GM21390 (cell line): Measurements from ENCODE around the gene ACSS1.
A peak's percentile ranks its signal among the peaks of the same experiment; 100 is the strongest.

ENCODE experiments used
- ATAC-seq: cut with Tn5 transposase; IDR thresholded peaks from one replicate; pipeline ENCODE4 v1.9.1; 2021; ENCODE audit not compliant: unreplicated experiment

The ACSS1 gene

DNA sequence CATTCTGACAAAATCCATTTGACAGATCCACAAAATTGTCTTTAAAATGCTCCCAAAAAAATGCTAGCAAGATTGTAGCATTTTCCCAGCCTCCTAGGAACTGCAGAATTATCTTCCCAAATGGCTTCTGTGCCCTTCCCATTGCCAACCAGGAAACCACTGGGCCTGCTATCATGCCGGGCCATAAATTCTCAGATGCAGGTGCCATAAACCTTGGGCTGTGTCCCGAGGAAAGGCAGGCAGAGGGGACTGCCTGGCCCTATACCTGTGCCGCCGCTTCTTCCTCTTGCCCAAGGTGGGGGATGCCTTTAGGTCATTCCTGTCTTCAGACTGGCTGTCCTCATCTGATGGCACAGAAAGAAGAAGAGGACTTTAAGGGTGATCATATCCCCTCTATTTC, 21.2 kb upstream of the ACSS1 start:
- ATAC-seq: no peak

DNA sequence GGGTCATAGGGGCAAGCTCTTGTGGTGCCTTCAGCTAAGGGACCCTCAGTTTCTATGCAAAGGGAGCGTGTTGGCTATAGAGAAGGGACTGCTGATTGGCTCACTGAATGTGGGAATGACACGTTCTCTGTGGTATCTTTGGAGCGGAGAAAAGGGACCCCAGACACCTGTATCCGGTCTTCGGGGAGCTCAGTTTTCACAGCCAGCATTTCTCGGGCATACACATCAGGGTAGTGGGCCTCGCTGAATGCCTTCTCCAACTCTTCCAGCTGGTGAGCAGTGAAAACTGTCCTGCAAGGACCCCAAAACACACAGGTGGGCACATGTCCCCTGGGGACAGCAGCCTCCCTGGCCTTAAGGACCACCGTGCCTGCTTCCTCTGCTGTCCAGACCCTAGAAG, 20.7 kb upstream of the ACSS1 start:
- no peak for ATAC-seq

DNA sequence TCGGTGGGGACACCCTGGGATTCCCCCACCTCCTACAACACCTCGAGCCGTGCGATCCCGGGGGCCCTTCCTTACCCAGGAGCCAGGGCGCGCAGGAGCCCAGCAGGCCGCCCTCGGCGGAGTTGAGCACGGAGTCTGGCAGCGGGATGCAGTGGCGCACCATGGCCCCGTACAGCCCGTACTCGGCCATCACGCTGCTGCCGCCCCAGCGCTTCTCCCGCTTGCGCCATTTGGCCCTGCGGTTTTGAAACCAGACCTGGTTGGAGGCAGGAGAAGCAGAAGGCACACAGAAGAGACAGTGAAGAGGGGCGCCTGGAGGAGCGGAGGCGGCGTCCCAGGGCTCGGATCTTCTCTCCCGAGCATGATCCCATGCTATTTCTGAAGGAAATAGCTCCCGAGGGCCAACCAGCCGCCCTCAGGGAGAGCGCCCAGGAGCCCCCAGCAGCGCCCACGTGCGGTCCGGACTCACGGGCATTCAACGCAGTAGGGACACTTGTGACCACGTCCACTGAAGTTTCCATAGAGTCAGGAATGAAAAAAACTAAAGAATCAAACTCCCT, 19.8 kb upstream of the ACSS1 start:
- ATAC-seq: no peak

DNA sequence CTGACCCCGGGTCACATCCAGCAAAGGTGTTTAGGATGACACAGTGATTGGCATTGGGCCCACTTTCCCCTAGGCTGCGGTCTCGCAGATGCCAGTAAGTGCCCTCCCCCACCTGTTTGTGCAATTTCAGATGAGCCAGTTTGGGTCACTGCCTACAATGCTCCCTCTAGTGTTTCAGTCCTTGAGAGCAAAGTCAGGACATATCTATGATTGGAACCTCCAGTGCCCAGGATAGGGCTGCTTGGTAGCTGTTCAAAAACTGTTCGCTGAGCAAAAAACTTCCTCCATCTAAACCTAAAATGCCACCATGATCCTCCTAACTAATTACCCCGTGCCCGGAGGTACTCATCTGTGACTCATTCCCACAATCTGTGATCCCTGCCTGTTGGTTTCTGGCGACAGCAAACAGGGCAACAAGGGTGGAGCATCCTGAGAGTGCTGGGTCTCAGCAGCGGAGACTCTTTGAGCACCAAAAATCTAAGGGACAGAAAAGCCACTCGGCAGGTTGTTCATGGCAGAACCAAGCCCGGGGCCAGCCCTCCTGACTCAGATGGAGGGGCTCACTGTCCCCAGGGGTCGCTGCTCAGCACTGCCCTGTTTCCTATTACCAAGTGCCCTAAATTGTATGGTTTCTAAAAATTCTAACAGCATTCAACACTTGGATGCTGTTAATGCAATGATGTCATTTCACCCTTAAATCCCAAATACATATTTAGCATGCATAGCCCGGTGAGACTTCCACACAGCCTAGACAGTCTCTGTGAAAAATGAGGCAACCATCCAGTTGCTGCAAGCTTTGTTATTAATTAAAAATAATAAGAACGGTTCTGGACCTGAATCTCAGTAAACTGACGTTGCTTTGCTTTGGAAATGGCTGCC, 19.0 kb upstream of the ACSS1 start:
- ATAC-seq: no peak

DNA sequence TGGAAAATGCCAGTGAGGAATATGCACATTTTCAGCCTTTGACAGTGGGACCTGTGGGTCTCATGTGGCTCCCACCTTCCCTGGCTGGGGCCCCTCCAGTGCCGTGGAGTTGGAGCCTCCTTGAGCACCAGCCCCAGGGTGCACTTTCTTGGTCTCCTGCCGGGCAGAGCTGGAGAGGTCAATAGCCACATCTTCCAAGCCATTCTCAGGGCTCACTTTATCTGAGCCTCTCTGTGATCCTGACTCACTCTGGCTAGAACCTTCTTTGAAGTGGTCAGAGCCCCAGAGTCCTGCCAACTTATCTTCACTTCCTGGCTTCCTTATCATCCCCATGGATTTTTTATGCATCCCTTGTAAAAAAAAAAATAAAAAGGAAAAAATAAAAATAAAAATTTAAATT, 18.3 kb upstream of the ACSS1 start:
- ATAC-seq: no peak

DNA sequence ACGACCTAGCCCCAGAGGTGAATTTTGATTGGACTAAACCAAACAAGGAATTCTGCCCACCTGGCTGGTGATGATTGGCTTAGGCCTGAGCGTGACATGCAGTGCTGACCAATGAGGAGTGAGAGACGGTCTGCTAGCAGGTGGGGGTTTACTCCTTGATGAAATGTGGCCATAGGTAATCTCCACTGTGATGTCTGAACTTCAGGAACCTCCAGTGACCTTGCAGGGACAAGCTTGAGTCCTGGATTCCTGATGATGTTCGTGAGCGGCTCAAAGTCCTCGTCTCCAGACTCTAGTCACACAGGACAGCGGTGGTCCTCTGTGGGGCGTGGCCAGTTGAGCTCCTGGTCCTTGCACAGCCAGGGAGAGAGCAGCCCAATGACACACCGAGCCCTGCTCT, 15.6 kb upstream of the ACSS1 start:
- ATAC-seq: no peak

DNA sequence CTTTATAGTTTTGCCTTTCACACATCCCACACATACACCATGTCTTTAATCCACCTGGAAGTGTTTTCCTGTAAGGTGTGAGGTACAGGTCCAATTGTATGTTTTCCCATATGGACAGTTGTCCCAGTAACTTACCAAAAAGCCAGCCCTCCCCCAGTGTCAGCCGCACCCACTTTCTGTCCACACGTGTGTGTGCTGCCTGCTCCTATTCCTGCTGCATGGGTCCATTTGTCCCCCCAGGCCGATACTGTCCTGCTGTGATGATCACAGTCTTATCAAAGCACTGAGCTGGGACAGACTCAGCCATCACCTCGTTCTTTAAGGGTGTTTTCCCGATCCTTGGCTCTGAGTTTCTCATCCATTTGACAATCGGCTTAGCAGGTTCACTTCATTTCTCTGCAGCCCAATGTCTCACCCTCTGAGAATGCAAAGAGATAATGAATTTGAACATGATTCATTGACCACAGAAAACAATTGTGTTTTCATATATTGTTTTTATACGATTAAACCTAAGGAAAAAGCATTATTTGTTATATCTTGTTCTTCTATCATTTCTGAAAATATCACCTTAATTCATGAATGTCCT, 14.4 kb upstream of the ACSS1 start:
- no peak for ATAC-seq

DNA sequence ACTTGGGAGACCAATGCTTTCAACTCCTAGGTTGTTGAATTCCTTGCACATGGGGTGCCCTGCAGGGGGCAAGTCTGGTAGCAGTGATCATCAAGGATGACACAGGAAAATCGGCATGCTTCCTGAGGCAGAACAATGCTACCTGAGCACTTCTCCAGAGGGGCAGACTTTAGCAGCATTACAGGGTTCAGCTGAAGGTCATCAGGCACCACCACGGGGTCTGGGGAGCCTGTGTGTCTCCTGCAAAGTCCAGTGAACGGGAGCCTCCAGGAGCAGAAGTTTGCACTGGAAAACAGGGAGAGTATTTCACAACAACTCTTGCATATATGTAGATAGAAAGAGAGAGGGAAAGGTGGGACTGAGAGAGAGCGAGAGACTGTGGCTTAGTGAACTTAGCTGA, 13.8 kb upstream of the ACSS1 start:
- no peak for ATAC-seq

DNA sequence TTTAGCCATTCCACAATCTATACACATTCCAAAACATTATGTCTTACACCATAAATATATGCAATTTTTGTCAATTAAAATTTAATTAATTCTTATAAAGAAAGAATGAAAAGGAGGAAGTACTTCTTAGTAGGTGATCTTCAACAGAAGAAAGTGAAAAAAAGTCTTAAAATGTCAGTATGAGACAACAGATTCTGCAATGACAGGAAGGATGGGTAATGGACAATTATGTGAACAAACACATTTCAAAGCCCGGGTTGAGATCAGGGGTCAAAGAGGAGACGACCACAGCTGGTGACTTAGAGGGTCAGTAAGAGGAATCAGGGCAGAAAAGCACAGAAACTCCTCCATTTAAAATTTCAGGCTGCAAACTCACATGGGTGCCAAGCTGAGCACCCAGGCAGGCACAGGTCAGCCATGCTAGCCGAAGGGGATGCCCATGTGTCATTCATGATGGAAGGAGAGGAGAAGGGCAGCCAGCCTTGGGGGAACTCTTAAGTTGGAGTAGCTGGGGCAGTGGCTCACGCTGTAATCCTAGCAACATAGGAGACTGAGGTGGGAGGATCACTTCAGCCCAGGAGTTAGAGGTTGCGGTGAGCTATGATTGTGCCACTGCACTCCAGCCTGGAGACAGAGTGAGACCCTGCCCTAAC, 13.0 kb upstream of the ACSS1 start:
- ATAC-seq: no peak

DNA sequence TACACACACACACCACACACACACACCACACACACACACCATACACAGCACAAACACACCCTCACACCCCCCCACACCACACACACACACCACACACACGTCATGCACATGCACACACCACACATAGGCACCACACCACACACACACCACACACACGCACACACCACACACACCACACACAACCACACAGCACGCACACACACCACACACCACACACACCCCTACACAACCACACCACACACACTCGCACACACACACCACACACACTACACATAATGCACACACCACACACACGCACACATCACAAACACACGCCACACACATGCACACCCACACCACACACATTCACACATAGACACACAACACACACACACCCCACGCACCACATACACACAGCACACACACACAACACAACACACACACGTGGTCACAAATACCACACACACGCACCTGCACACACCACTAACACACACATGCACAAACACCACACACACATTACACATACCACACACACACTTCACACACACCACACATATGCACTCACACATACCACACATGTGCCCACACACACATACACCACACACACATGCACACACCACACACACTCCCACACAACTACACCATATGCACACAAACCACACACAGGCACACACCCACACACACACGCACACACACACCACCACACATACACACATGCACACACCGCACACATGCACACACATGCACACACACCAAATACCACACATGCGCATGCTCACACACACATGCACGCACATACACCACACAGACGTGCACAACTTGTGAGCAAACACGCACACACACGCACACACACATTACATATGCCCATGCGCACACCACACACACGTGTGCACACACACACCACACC, 9.4 kb upstream of the ACSS1 start:
- ATAC-seq: no peak

DNA sequence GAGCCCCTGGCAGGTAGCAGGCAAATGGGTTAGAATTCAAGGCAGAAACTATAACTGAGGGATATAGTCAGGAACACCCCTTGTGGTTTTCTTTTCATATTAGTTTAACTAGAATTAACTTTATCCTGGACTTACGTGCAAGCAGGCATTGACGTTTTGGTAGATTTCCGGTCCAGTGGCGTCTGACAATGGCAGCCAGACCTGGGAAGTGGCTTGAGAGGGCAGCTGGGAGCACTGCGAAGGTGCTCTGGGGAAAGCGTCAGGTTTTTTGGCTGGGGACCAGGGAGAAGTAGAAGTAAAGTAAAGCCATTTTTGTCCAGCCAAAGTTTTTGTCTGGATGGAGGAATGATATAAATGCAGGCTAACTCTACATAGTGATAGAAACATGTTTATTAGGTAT, 8.4 kb upstream of the ACSS1 start:
- ATAC-seq: no peak

DNA sequence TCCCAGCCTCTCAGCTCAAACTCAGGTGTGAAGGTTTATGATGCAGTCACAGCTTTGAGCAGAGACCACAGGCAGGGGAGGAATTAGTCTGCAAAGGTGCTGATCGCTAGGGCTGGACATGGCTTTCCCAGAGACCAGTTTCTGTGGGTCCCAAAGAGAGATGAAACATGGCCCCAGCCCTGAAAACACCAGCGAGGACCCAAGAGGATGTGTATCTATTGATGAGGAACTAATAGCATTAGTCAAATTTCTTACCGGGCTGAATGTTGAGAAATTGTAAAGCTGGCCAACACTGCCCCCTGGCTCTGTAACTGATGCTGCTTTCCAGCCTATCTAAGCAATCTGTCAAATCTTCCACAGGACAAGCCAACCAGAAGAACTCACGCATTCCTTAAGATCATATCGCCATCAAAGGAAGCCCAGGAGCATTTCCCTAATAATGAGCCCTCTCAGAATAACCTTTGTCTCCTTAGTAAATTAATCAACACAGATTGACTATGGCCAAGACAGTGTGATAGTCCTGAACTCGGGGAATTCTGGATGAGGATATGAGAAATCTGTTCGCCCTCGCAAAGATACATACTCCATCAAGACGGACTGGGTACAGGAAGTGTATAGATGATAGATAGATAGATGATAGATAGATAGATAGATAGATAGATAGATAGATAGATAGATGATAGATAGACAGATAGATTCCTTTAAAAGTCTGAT, 7.8 kb upstream of the ACSS1 start:
- peak; percentile 80 for ATAC-seq

DNA sequence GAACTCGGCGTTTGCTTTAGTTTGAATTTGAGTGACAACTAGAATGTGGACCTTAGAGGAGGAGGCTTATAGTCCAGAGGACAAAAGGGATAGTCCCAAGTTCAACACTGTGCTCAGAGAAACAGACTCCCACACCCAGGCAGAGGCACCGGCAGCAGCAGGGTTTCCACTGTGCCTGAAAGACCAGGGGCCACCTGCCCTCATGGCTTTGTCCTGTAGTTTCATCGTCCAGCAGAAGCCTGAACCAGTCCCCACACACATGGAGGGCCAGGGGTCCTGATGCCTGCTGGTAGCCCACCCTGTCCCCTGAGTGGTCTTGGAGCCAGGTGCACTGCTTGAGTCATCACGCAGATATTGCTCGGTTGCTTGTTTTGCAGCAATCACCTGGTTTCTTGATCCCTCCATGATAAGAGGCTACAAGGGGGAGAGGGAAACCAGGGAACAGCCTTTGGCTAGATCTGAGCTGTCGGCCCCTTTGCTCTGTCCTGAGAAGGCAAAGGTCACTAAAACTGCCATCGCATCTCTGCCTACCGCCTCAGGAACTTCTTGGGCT, 7.2 kb upstream of the ACSS1 start:
- no peak for ATAC-seq

DNA sequence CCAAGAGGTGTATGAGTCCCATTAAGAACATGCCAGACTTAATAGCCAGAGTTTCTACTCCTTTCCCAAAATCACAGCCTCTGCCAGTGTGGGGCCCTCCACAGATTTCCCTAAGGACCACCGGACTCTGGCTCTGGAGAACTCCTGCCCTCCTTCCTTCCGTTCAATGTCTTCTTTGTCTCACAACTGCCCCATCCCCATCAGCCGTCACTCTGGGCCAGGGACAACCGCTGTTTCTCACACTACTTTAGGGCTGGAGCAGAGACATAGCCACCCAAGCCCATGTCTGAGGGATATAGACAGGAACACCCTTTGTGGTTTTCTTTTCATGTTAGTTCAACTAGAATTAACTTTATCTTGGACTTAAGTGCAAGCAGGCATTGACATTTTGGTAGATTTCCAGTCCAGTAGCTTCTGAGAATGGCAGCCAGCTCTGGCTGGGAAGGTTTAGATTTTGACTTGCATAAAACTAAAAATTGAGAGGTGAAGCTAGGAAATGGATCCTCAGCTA, 6.7 kb upstream of the ACSS1 start:
- ATAC-seq: no peak

DNA sequence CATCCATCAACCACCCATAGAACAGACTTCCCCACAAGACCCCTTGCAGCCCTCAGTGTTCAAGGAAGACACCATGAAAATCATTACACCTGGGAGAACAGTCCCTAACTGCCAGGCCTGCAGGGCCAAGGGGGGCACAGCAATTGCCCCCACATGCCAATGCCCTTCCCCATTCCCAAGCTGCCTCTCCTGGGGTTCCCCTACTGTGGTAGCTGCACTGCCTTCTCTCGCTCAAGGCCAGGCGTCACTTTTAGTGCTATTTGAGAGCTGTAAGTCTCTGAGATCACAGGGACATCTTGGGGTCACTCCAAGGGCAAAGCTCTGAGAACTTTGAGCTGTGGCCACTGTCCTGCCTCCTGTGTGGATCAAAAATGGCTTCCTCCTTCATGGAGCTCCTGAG, 6.0 kb upstream of the ACSS1 start:
- no peak for ATAC-seq

DNA sequence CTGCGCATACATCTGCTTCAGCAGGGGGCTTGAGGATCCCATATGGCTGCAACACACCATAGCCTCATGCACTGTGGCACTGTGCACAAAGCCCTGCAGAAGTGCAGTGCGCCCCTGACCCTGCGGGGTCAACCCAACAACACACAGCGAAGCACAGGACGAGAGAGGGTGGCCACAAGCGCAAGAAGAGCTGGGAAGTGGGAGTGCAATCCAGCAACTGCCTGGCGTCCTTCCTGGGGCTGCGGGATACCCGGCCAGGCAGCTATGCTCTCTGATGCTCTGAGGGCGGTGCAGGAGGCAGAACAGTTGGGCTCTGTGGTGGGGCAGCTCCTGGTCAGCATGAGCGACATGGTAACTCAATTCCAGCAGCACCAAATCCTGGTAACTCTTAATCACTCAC, 5.6 kb upstream of the ACSS1 start:
- no peak for ATAC-seq

DNA sequence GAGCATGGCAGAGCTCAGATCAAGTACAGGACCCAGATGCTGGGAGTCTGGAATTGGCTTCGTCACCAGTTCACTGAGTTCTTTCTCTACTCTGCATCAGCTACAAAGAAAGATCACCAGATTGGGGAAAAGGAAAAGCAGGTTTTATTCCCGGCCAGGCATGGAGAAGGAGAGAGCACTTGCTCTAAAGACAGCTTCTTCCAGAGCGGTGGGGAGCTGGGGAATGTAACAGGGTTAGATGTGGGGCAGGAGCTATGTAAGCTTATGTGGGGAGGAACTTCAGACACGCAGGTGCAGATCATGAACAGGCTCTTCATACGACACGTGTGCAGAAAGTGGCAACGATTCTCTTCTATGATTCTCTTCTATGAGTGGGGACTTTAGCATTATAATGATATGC, 4.9 kb upstream of the ACSS1 start:
- ATAC-seq: no peak

DNA sequence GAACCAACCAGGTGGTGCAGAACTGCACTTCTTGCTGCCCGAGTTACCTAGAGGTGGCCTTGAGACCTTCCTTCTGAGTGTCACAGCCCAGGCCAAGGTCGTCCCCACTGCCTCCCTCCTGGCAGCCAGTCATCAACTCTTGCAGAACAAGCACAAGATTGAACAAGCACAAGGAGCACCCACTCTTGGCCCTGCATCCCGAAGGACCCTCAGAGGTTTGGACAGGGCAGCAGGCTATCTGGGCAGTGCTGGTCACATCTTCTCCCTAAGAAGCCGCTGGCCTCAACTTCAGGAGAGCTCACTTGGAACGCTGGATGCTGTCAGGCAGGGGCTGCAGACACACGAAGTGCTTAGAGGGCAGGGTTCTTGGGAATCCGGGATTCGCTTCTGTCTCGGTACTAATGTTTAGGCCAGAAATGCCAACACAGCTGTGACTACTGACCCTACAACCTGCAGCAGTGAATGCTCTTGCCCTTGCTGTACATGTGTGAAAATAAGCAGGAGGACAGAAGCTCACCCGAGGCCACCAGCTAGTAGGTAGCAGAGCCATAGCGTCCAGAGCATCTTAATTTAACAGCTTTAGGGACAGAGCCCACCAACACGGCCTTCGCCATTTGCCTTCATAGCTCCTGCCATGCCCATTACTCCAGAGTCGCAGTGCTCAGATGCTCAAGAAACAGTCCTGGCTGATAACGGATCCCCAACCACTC, 4.0 kb upstream of the ACSS1 start:
- no peak for ATAC-seq

DNA sequence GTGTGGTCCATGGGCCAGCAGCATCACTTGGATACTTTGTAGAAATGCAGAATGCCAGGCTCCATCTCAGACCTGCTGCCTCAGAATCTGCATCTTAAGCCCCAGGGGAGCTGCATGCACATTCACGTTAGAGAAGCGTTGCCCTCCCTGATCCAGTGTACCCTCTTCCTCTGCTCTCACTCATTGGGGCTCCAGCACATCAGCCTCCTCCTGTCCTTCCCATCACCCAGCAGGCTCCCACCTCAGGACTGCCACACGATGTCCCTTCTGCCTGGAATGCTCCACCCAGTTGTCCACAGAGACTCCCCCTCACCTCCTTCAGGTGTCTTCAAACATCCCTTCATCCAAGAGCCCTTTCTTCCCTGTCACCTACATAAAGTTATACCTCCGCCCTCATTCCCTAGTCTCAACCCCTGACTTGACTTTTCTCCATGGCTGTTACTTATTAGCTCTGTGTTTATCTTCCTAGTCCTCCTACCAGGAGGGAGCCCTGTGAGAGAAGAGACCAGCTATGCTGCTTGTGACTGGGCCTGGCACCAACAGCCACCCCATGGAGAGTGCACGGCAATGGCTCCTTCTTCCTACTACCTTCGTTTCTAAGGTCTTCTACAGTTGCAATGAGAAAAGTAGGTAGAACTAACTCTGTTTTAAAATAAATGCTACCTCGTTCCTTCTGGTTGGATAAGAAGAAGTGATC, 3.3 kb upstream of the ACSS1 start:
- no peak for ATAC-seq
